Activated naive CD4-positive, alpha-beta T cell treated with anti-CD3 and anti-CD28 coated beads, Interleukin-2, amount 10 ng/mL, durations not matched to agents 7 days and 5 days (primary cell): ENCODE measurements around the gene LSM6.

Experiments used
- CTCF ChIA-PET: fragments of 350-600 bp; sonication (Branson Sonifier 250); formaldehyde crosslinking; loops from one replicate; lab custom pipeline; 2021; ENCODE audit warnings: antibody characterized with exemption; lab: Charles Lee
- DNase-seq: peaks from one replicate; pipeline ENCODE4 v3.0.0-alpha.2; 2020
- H3K27ac Mint-ChIP-seq: one replicate; pipeline ENCODE4 v1.8.0; 2021; ENCODE audit warnings: mild to moderate bottlenecking, moderate library complexity, mixed read lengths
- H3K27me3 Mint-ChIP-seq: one replicate; pipeline ENCODE4 v1.8.0; 2021; ENCODE audit warnings: mild to moderate bottlenecking, mixed read lengths
- H3K36me3 Mint-ChIP-seq: one replicate; pipeline ENCODE4 v1.8.0; 2021; ENCODE audit warnings: mixed read lengths
- H3K4me1 Mint-ChIP-seq: one replicate; pipeline ENCODE4 v1.8.0; 2021; ENCODE audit warnings: mixed read lengths
- H3K4me3 Mint-ChIP-seq: one replicate; pipeline ENCODE4 v1.8.0; 2021; ENCODE audit warnings: mild to moderate bottlenecking, moderate library complexity, mixed read lengths
- H3K9me3 Mint-ChIP-seq: one replicate; pipeline ENCODE4 v1.8.0; 2021; ENCODE audit warnings: mixed read lengths

Gene LSM6

DNA sequence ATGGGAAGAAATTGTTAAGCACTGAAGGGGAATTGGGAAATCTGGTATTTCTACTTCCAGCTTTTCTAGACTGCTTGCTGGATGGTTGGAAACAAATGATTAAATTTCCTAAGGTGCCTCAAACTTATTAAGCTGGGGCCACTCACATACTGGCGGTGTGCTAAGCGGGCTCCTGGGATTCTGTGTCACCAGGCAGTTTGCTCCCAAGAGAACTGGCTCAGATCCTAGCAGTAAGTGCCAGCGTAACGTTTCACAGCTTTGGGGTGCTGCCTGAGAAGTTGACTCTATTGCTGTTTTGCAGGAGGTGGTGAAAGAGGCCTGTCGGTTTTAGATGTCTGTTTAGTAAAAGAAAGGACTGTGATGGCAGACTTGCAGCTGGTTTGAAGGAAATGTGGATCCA is 31.9 kb downstream of the LSM6 start:
- CTCF ChIA-PET: no interaction called here
- DNase-seq: no peak
- Mint-ChIP-seq H3K36me3 (no peaks in the 10 kb centered on the region), H3K9me3 (no peaks in the 10 kb centered on the region), H3K27ac (no peak overlapping the region), H3K4me3 (no peak overlapping the region), H3K27me3 (no peaks in the 10 kb centered on the region), H3K4me1 (no peaks in the 10 kb centered on the region)

DNA sequence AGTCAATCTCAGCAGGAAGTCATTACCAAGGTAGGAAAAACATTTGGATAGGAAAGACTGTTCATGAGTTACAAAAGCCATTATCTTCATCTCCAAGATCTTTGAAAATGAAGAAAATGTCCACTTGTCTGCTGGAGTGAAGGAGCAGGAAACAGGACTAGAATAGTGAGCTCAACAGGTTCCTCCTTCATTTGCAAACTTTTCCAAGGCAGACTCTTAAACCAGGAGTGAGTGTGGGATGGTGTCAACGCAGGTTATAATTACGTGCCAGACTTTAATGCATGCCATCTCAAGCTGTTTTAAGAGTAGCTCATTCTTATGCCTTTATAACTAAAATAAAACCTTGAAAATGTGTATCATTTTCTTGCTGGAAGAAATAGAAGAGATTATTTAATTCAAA is 35.4 kb downstream of the LSM6 start:
- Mint-ChIP-seq H3K27me3 (no peaks in the 10 kb centered on the region), H3K4me1 (no peaks in the 10 kb centered on the region), H3K4me3 (no peak overlapping the region), H3K9me3 (no peaks in the 10 kb centered on the region), H3K27ac (no peak overlapping the region), H3K36me3 (no peaks in the 10 kb centered on the region)
- no peak for DNase-seq
- CTCF ChIA-PET: no interaction called here

DNA sequence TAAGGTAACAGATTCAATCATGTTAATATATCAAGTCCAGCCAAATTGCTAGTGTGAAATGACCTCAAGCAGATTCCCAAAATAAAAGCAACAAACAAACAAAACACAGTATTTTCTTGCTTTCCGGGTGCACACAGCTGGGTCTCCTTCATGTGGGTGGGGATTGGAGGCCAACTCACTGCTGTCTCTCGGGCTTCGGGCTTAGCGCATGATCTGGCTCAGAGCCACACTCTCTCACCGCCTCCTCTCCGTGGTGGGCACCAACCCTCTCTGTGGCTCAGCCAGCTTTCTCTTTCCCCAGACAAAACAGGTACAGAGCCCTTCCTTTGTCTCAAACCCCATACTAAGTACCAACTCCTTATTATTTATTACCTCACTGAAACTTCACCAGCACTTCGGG is 35.9 kb downstream of the LSM6 start:
- CTCF ChIA-PET: no interaction called here
- H3K4me3 Mint-ChIP-seq: no peak overlapping the region
- DNase-seq: no peak
- no peaks in the 10 kb centered on the region for H3K9me3 Mint-ChIP-seq
- H3K4me1 Mint-ChIP-seq: no peaks in the 10 kb centered on the region
- no peaks in the 10 kb centered on the region for H3K36me3 Mint-ChIP-seq
- no peak overlapping the region for H3K27ac Mint-ChIP-seq
- H3K27me3 Mint-ChIP-seq: no peaks in the 10 kb centered on the region

DNA sequence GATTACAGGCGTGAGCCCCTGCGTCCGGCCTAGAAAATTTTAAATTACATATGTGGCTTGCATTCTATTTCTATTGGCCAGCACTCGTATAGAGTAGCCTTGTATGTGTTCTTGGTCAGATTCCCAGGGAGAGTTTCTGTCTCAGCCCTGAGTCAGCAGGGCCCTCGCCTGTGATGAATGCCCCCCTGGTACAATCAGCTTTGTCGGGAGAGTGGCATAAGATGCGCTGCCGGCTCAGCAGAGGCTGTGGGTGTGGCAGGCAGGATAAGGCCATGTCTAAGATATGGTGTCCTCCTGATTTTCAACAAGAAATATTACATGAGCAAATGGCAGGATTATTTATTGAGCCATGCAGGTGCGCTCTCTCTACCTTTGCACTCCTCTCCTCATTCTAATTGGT is 37.3 kb downstream of the LSM6 start:
- H3K27ac Mint-ChIP-seq: no peak overlapping the region
- no peak overlapping the region for H3K4me3 Mint-ChIP-seq
- H3K9me3 Mint-ChIP-seq: no peaks in the 10 kb centered on the region
- CTCF ChIA-PET: interaction anchor here (0.7 kb wide), 1 partner anchor 77 kb away, joined by 3 read pairs; no protein-coding TSS in a partner anchor
- DNase-seq: no peak
- H3K36me3 Mint-ChIP-seq: no peaks in the 10 kb centered on the region
- H3K4me1 Mint-ChIP-seq: no peaks in the 10 kb centered on the region
- H3K27me3 Mint-ChIP-seq: no peaks in the 10 kb centered on the region

DNA sequence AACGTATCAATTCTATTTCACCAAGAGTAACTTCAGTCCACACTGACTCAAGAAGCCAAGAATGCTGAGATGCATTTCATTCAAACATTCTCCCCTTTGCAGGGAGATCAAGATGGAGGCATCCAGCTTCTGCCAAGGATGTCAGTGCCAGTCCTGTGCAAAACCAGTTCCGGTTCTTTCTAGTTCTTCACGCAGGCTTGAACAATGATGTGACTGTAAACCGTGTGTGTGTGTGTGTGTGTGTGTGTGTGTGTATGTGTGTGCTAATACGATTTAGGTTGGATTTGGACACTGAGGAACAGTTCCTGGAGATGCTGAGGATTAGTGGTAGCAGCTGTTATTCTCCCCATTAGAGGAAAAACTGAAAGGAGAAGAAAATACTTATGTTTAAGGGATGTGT is 38.7 kb downstream of the LSM6 start, which contains the start of gene REELD1:
TSS of gene REELD1 (plus strand) at position 301 of the 400 bp plus-strand sequence. CDS start 2,415 bp downstream, outside the sequence.
- Mint-ChIP-seq H3K27ac (no peak within 1 kb of the TSS), H3K9me3 (no peaks in the 10 kb centered on the region), H3K4me1 (no peaks in the 10 kb centered on the region), H3K4me3 (no peak within 1 kb of the TSS), H3K27me3 (no peaks in the 10 kb centered on the region), H3K36me3 (no peaks in the 10 kb centered on the region)
- CTCF ChIA-PET: no interaction called here
- no peak for DNase-seq

DNA sequence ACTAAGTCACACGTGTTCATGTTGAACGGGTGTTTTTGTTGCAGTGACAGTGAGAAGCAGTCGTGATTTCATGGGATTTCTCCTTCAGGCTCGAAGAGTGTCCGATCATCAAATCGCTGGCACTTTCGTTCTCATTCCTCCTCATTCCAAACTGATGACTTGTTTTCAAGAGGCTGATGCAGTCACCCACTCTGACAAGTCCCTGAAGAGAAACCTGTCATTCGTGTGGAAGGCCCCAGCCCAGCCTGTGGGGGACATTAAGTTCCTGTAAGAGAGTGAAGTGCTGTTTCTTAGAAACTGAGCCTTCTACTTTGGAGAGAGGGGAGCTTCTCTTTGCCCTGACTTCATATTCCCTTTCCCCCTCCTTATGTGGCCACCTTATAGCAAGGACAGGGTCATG is 46.8 kb downstream of the LSM6 start:
- CTCF ChIA-PET: no interaction called here
- H3K9me3 Mint-ChIP-seq: no peaks in the 10 kb centered on the region
- H3K36me3 Mint-ChIP-seq: no peaks in the 10 kb centered on the region
- no peaks in the 10 kb centered on the region for H3K4me1 Mint-ChIP-seq
- no peak for DNase-seq
- no peak overlapping the region for H3K27ac Mint-ChIP-seq
- H3K4me3 Mint-ChIP-seq: no peak overlapping the region
- no peaks in the 10 kb centered on the region for H3K27me3 Mint-ChIP-seq

DNA sequence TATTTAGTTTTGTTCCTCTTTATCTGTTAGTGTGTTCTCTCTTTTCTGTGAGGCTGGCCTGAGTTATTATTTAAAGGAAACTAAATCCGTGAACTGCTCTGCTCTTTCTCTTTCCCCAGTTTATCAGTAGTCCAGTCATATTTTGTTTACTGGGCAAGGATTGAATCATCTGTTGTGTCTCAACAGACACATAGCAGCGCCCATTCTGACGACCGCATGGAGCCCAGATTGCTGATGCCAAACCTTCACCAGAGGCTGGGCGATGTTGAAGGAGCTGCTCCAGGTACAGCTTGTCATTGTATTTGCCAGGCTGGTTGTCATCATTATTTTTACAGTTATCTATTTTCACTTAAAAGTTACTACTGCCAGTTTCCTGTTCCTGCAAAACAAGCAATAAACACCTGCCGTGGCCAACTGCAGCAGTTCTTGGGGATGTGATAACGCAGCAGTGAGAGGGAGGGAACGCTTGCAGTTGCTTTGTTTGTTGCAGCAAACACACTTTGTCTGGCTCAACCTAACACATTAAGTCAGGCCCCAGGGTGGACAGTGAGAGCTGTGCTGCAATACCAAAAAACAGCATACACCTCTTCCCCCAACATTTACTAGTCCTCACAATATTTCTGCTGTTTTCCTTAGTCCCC is 48.9 kb downstream of the LSM6 start:
- no peaks in the 10 kb centered on the region for H3K27me3 Mint-ChIP-seq
- H3K4me3 Mint-ChIP-seq: no peak overlapping the region
- no peaks in the 10 kb centered on the region for H3K36me3 Mint-ChIP-seq
- CTCF ChIA-PET: no interaction called here
- H3K9me3 Mint-ChIP-seq: no peaks in the 10 kb centered on the region
- no peak for DNase-seq
- no peak overlapping the region for H3K27ac Mint-ChIP-seq
- no peaks in the 10 kb centered on the region for H3K4me1 Mint-ChIP-seq

DNA sequence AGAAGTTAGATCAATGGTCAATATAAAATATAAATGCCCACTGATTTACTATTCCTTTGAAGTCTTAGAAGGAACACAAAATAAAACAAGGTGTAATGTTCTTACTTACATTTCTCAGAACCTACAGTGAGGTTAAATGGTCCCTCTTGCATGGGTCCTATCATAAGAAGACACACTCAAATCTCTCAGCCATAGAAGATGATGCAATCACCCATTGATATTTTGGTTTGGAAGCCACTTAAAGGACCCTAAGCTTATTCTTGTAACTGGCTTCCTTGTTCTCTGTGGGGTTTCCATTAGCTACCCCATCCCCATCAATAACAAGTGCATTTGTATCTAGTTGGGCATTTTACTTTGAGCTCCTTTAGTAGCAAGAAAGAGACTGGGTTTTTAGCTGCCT is 53.9 kb downstream of the LSM6 start:
- no peak overlapping the region for H3K27ac Mint-ChIP-seq
- no peaks in the 10 kb centered on the region for H3K4me1 Mint-ChIP-seq
- CTCF ChIA-PET: no interaction called here
- H3K36me3 Mint-ChIP-seq: no peaks in the 10 kb centered on the region
- no peak for DNase-seq
- H3K9me3 Mint-ChIP-seq: no peaks in the 10 kb centered on the region
- H3K4me3 Mint-ChIP-seq: no peak overlapping the region
- H3K27me3 Mint-ChIP-seq: no peaks in the 10 kb centered on the region

DNA sequence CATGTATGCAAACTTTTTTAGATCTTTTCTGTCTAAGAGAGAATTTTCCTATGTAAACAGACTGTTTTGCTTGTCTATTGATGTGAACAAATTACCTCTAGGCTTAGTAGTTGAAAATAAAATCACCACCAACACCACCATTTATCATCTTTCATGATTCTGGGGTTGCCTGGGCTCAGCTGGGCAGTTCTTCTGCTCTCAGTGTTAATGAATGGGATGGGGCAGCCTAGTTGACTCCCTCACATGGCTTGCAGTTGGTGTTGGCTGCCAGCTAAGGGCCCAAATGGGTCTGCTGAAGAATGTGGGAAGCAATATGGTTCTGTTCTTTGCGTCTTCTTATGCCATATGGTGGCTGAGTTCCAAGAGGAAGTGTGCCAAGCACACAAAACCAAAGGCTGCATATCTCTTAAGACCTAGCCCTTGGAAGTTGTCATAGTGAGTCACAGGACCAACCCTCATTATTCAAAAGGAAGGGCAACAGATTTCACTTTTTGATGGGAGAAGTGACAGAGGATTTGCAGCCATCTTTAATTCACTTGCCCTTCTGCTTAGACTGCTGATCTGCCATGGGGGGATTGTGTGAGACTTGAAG is 56.7 kb downstream of the LSM6 start:
- H3K4me1 Mint-ChIP-seq: no peaks in the 10 kb centered on the region
- no peaks in the 10 kb centered on the region for H3K9me3 Mint-ChIP-seq
- CTCF ChIA-PET: interaction anchor here (0.7 kb wide), 1 partner anchor 787 kb away, joined by 3 read pairs; no protein-coding TSS in a partner anchor
- no peaks in the 10 kb centered on the region for H3K36me3 Mint-ChIP-seq
- no peak overlapping the region for H3K27ac Mint-ChIP-seq
- no peak overlapping the region for H3K4me3 Mint-ChIP-seq
- DNase-seq: no peak
- no peaks in the 10 kb centered on the region for H3K27me3 Mint-ChIP-seq

DNA sequence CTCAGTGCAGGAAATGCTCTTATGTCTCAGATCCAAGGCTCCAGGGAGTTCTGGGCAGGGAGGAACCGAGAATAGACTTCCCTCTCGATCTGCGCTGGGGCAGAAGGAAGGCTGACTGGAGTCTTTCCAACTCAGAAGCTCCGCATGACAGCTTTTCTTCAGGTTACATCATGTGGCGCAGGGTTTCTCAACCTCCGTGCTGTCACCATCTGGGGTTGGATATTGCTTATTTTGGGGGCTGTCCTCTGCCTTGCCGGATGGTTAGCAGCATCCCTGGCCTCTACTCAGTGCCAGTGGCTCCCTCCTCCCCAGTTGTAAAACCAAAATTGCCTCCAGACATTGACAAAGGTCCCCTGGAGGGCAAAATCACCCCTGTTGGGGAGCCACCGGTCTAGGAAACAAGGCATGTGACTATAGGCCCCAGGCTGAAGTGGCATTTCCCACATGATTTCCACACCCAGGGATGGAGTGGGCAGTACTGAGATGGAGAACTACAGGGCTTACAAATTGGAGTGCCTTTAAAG is 60.2 kb downstream of the LSM6 start:
- Mint-ChIP-seq H3K36me3 (no peaks in the 10 kb centered on the region), H3K27ac (no peak overlapping the region), H3K4me3 (no peak overlapping the region), H3K4me1 (no peaks in the 10 kb centered on the region), H3K9me3 (no peaks in the 10 kb centered on the region), H3K27me3 (no peaks in the 10 kb centered on the region)
- CTCF ChIA-PET: no interaction called here
- no peak for DNase-seq

DNA sequence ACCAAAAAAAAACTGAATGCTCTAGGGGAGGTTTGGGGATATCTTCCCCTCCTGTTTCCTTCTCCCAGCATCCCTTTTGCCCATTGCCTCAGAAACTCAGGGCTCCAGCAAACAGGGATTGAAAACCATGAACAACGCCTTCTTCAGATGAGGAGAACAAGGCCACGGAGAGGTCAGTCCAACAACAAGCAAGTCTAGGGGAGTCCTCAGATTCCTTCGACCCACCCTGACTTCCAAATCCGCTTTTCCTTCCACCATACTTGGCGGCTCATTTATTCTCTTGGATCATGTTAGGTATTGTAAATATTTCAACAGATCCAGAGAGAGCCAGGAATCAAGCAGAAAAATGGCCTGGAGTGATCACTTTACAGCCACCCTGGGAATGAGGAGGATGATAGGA is 60.7 kb downstream of the LSM6 start:
- CTCF ChIA-PET: no interaction called here
- H3K4me3 Mint-ChIP-seq: no peak overlapping the region
- H3K27ac Mint-ChIP-seq: no peak overlapping the region
- H3K36me3 Mint-ChIP-seq: no peaks in the 10 kb centered on the region
- DNase-seq: no peak
- H3K4me1 Mint-ChIP-seq: no peaks in the 10 kb centered on the region
- no peaks in the 10 kb centered on the region for H3K27me3 Mint-ChIP-seq
- H3K9me3 Mint-ChIP-seq: no peaks in the 10 kb centered on the region

DNA sequence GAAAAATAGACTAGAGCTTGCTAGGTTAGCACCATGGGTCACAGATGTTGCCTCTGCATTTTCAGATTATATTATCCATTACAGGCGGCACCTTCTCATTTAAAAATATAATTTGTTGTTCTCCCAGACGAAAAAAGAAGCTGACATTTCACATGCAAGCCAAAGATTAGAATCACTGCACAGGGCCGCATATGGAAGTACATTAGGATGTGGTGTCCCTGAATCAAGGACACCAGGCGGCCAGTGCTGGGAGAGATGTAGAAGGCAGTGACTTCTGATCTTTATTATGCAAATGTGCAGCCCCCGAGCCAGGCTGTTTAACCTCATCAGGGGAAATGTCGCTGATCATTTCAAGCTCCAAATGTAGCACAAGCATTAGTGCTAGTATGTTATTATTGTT is 61.6 kb downstream of the LSM6 start:
- peaks cover 3% of the 10 kb centered on the region for H3K4me1 Mint-ChIP-seq
- H3K27ac Mint-ChIP-seq: no peak overlapping the region
- no peaks in the 10 kb centered on the region for H3K36me3 Mint-ChIP-seq
- DNase-seq: no peak
- no peak overlapping the region for H3K4me3 Mint-ChIP-seq
- H3K27me3 Mint-ChIP-seq: no peaks in the 10 kb centered on the region
- no peaks in the 10 kb centered on the region for H3K9me3 Mint-ChIP-seq
- CTCF ChIA-PET: interaction anchor here (0.6 kb wide), 1 partner anchor 1353 kb away, joined by 3 read pairs; no protein-coding TSS in a partner anchor

DNA sequence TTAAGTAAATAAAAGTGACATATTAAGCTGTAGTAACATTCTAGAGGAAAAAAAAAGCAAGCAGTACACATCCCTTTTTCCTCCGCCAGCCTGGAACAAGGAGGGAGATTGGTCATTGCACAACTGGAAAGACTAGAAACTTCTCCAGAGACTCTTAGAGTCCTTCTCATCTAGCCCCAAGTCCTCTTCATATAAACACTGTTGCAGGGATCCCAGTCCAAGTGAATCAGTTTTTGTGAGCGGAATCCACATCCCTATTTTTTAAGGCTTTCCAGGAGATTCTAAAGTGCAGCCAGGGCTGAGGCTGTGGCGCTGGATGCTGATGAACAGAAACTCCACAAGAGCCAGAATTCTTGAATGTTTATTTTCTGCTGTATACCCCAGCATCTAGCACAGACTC is 62.6 kb downstream of the LSM6 start:
- no peak overlapping the region for H3K27ac Mint-ChIP-seq
- no peak for DNase-seq
- no peaks in the 10 kb centered on the region for H3K36me3 Mint-ChIP-seq
- no peaks in the 10 kb centered on the region for H3K27me3 Mint-ChIP-seq
- H3K4me3 Mint-ChIP-seq: no peak overlapping the region
- CTCF ChIA-PET: no interaction called here
- no peaks in the 10 kb centered on the region for H3K9me3 Mint-ChIP-seq
- peaks cover 9% of the 10 kb centered on the region for H3K4me1 Mint-ChIP-seq
